MM.1S (cell line): ENCODE measurements around the gene MIA2.

ENCODE experiments used
- CTCF ChIP-seq: fragments of 300-600 bp; sonication (generic); IDR thresholded peaks from 2 replicates; pipeline ENCODE4 v1.5.1; 2016; ENCODE audit warnings: antibody characterized with exemption, low read length, mixed read lengths
- EZH2phosphoT487 ChIP-seq: fragments of 300-600 bp; sonication (generic); IDR thresholded peaks from 2 replicates; pipeline ENCODE4 v1.6.1; 2018; ENCODE audit warnings: antibody characterized with exemption, low read length

GRCh38 chr14:39303115-39303514 lies 69.4 kb downstream of the MIA2 start:
- TF ChIP-seq CTCF (no peak), EZH2phosphoT487 (no peak)
